Breast epithelium (tissue), 4 donors: Measurements from ENCODE around the gene TMCC3. TPM values are rescaled to one million over a fixed set of nuclear protein-coding genes. Genes with fewer than 3 reads are reported as not detected.

Experiments used
- DNase-seq, 2 donors: peaks; one replicate each; pipeline ENCODE4 v3.0.0-alpha.2; 2019; ENCODE audit warnings: low spot score in 2 of 2
- H3K27ac ChIP-seq, 2 donors: fragments of 200-600 bp; sonication (generic) in 1 of 2; one replicate each; pipeline ENCODE4 v1.5.1; 2016 to 2019; ENCODE audit warnings: mild to moderate bottlenecking in 1 of 2
- H3K27me3 ChIP-seq, 2 donors: fragments of 200-600 bp; sonication (generic) in 1 of 2; one replicate each; pipeline versions ENCODE4 v1.5.1 to v1.6.0; 2017 to 2019; ENCODE audit warnings: control low read depth in 1 of 2, mild to moderate bottlenecking in 1 of 2
- H3K36me3 ChIP-seq: fragments of 200-600 bp; one replicate; pipeline ENCODE4 v1.5.1; 2019
- H3K4me1 ChIP-seq, 2 donors: fragments of 200-600 bp; sonication (generic); one replicate each; pipeline ENCODE4 v1.5.1; 2016 to 2019; ENCODE audit warnings: control low read depth in 1 of 2
- H3K4me3 ChIP-seq, 3 donors: fragments of 200-600 bp; sonication (generic); 1 replicate in 2 of 3; 2 replicates in 1 of 3; pipeline ENCODE4 v1.5.1; 2016 to 2019; ENCODE audit warnings: mild to moderate bottlenecking in 3 of 3, moderate library complexity in 2 of 3
- H3K9me3 ChIP-seq, 2 donors: fragments of 200-600 bp; sonication (generic) in 1 of 2; one replicate each; pipeline ENCODE4 v1.5.1; 2016 to 2019; ENCODE audit warnings: control low read depth in 1 of 2
- CTCF ChIP-seq, 3 donors: fragments of 450-650 bp; IDR thresholded peaks; one replicate each; pipeline ENCODE4 v1.5.1; 2016 to 2017; ENCODE audit warnings: antibody characterized with exemption in 3 of 3, mild to moderate bottlenecking in 3 of 3, moderate library complexity in 3 of 3
- POLR2A ChIP-seq: fragments of 450-650 bp; IDR thresholded peaks from one replicate; pipeline ENCODE4 v1.6.1; 2016; ENCODE audit warnings: antibody characterized with exemption, mild to moderate bottlenecking, moderate library complexity
- POLR2AphosphoS5 ChIP-seq, 3 donors: sonication (generic); formaldehyde crosslinking; IDR thresholded peaks; one replicate each; pipeline ENCODE4 v1.6.1; 2017; ENCODE audit warnings: antibody characterized with exemption in 3 of 3
- intact Hi-C: fragments of 100-400 bp; cut with DNase I; formaldehyde crosslinking; loops from one replicate; pipeline ENCODE4 v1.15.1; 2023; ENCODE audit warnings: low total_unique reads
- total RNA-seq, 3 donors: library from RNA; depleted of rRNA; stranded (reverse); fragments of >200 nt; gene quantifications; one replicate each; pipeline ENCODE4 v1.1.0, GENCODE V29; 2016

TMCC3 gene
- total RNA-seq, 3 donors from 2014 or later, result 8.3 to 17.0 (median 8.9) TPM

DNA sequence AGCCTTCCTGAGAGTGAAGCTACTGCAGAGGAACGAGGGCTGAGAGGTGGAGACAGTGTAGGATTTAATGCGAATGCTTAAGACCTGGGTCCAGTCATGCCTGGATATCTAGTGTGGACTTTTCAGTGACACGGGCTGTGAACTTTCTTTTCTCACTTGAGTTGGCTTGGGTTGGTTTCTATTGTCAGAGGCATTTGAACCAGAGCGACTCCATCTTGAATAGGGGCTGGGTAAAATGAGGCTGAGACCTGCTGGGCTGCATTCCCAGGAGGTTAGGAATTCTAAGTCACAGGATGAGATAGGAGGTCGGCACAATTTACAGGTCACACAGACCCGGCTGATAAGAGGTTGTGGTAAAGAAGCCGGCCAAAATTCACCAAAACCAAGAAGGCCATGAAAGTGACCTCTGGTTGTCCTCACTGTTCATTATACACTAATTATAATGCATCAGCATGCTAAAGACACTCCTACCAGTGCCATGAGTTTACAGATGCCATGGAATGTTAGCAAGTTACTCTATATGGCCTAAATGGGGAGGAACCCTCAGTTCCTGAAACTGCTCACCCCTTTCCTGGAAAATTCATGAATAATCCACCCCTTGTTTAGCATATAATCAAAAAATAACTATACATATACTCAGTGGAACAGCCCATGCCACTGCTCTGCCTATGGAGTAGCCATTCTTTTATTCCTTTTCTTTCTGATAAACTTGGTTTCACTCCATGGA lies 34.2 kb upstream of the TMCC3 start:
- TF ChIP-seq POLR2A, result no peak
- no peak for TF ChIP-seq POLR2AphosphoS5 (IDR thresholded peaks at IDR 0.05)
- no peak for TF ChIP-seq CTCF (IDR thresholded peaks at IDR 0.05)
- DNase-seq, result no peak
- intact Hi-C loops, result no loop called here
- Histone ChIP-seq H3K36me3 (no peaks in the 10 kb centered on the region), H3K9me3 (no peaks in the 10 kb centered on the region), H3K4me3 (no peak overlapping the region), H3K27ac (no peak overlapping the region), H3K27me3 (no peaks in the 10 kb centered on the region), H3K4me1 (no peaks in the 10 kb centered on the region)

DNA sequence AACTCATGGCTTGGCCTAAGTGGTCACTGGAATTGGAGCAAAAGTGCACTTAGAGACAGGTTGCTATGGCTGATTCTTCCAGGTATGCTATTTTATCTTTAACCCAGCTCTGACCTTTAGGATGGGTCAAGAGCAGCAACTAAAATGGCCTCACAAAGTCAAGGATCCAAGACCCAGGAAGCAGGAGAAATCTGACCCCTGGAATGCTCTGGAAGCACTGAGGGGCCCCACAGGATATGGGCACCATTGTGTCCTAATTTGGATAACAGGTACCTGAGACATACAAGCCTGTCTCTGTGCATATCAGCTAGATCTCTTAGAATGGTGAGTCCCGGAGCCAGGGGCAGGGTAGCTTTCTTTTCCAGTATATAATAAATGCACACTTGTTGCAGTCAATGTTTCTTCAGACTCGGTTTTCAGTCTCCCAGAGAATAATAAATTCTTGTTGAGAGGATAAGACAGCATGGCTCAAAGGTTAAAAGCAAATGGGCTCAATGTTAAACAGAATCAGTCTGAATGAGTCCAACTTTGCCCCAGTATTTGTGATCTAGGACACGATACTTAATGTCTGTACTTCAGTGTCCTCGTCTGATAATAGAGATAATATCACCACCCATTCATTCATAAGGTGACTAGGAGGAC lies 29.3 kb upstream of the TMCC3 start:
- intact Hi-C loops, result no loop called here
- Histone ChIP-seq H3K4me3 (no peak overlapping the region), H3K27me3 (no peaks in the 10 kb centered on the region), H3K4me1 (no peaks in the 10 kb centered on the region), H3K36me3 (no peaks in the 10 kb centered on the region), H3K27ac (no peak overlapping the region), H3K9me3 (no peaks in the 10 kb centered on the region)
- no peak for TF ChIP-seq POLR2A
- no peak for TF ChIP-seq CTCF (IDR thresholded peaks at IDR 0.05)
- TF ChIP-seq POLR2AphosphoS5 (IDR thresholded peaks at IDR 0.05), result no peak
- no peak for DNase-seq

- Histone ChIP-seq H3K27me3 (no peaks in the 10 kb centered on the region), H3K9me3 (no peaks in the 10 kb centered on the region), H3K36me3 (no peaks in the 10 kb centered on the region), H3K27ac (no peak overlapping the region), H3K4me1 (no peaks in the 10 kb centered on the region), H3K4me3 (no peak overlapping the region)
- intact Hi-C loops, result no loop called here
- TF ChIP-seq POLR2A, result no peak
- no peak for TF ChIP-seq CTCF (IDR thresholded peaks at IDR 0.05)
- DNase-seq, result no peak
Observed at GRCh38 chr12:94678849-94679248, 28.5 kb upstream of the TMCC3 start.

- no peaks in the 10 kb centered on the region for H3K27me3 ChIP-seq
- DNase-seq, result no peak
- TF ChIP-seq POLR2A (no peak), CTCF (IDR thresholded peaks at IDR 0.05) (no peak)
- H3K4me3 ChIP-seq, result no peak overlapping the region
- H3K4me1 ChIP-seq, result no peaks in the 10 kb centered on the region
- intact Hi-C loops, result no loop called here
- H3K9me3 ChIP-seq, result no peaks in the 10 kb centered on the region
- no peaks in the 10 kb centered on the region for H3K36me3 ChIP-seq
- H3K27ac ChIP-seq, result peak overlapping the region; percentile 82 to 83
Observed at GRCh38 chr12:94678379-94678778, 28.0 kb upstream of the TMCC3 start.

DNA sequence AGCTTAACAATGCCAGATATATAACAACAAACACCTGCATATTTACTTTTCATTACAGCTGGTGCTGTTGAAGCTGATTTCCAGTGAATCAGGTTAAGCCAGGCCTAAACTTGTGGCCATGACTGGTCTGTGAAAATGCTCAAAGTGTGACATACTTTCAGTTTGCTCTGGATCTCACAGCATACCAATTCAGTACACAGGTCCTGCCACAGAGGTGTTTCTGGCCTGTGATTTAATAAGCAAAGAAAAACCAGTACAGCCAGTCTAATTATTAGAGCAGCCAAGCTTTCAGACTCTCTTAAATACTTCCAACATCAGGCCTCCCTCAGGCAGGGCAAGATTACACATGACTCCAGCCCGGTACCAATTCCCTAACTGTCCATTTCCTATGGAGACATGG lies 27.4 kb upstream of the TMCC3 start:
- TF ChIP-seq POLR2AphosphoS5 (IDR thresholded peaks at IDR 0.05) (peak in 1 of 3 donors; percentile 16), CTCF (IDR thresholded peaks at IDR 0.05) (no peak)
- H3K4me1 ChIP-seq, result no peaks in the 10 kb centered on the region
- intact Hi-C loops, result no loop called here

More for the DNA sequence above, 27.4 kb upstream of the TMCC3 start:
- DNase-seq, result peak in 1 of 2 donors; percentile 60
- Histone ChIP-seq H3K27me3 (no peaks in the 10 kb centered on the region), H3K4me3 (no peak overlapping the region), H3K36me3 (no peaks in the 10 kb centered on the region), H3K9me3 (no peaks in the 10 kb centered on the region), H3K27ac (peak overlapping the region; percentile 82 to 83)
